NCI-H226 (cell line): Measurements from ENCODE around the gene ADAMTS4.

Experiments used
- DNase-seq: peaks from one replicate; pipeline ENCODE4 v3.0.0-alpha.2; 2015

Gene ADAMTS4

DNA sequence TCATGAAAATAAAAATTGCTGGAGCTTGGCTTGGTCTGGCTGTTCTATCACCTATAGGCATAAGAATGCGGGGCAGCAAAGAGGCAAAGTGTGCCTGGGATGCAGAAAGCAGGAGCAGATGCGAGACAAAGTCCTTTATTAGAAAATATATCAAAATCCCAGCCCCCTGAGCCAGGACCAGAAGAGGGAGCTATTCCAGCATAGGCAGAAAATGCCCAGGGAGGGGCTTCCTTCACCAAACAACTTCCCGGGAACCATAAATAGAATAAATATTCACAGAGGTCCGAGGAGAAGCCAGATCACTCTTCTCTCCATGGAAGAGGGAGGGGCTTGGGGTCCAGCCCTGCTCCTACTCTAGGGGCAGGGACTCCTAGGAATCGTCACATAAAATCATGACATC is 27.7 kb downstream of the ADAMTS4 start:
- no peak for DNase-seq

DNA sequence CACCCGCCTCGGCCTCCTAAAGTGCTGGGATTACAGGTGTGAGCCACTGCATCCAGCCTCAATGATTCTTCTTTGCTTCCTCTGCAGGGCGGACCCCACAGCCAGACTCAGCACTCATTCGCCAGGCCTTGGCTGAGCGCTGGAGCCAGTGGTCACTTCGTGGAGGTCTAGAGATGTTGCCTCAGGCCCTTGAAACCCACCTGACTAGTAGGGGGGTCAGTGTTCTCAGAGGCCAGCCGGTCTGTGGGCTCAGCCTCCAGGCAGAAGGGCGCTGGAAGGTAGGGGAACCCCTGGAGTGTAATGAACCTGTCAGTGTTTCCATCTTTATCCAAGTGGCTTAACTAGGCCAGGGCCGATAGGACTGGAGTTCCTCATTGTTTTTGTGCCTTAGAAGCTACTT is 29.9 kb downstream of the ADAMTS4 start:
- DNase-seq: no peak

DNA sequence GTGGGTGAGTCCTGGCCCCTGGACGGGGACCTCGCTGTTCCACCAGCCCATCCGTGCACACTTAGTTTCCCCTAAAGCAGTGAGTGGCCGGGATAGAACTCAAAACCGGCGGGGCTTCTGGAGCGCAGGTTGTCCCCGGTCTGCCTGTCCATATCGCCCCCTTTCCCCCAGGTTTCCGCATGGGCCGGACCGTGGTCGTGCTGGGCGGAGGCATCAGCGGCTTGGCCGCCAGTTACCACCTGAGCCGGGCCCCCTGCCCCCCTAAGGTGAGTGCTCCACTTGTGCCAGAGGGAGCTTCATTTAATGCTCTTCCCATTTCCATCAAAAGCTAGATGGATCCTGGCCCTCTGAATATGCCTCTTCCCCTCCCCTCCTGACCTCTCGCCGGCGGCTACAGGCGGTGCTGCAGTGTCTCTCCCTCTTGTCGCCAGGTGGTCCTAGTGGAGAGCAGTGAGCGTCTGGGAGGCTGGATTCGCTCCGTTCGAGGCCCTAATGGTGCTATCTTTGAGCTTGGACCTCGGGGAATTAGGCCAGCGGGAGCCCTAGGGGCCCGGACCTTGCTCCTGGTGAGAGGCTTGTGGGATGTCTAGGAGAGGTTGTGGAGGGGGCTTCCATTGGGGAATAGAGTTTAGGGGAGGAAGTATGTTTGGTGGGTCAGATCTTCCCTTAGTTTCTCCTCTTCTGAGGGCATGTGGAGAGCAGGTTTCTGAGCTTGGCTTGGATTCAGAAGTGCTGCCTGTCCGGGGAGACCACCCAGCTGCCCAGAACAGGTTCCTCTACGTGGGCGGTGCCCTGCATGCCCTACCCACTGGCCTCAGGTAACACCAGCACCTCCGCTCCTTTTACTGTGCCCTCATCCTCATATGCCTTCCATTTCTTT is 31.9 kb downstream of the ADAMTS4 start:
- DNase-seq: no peak

DNA sequence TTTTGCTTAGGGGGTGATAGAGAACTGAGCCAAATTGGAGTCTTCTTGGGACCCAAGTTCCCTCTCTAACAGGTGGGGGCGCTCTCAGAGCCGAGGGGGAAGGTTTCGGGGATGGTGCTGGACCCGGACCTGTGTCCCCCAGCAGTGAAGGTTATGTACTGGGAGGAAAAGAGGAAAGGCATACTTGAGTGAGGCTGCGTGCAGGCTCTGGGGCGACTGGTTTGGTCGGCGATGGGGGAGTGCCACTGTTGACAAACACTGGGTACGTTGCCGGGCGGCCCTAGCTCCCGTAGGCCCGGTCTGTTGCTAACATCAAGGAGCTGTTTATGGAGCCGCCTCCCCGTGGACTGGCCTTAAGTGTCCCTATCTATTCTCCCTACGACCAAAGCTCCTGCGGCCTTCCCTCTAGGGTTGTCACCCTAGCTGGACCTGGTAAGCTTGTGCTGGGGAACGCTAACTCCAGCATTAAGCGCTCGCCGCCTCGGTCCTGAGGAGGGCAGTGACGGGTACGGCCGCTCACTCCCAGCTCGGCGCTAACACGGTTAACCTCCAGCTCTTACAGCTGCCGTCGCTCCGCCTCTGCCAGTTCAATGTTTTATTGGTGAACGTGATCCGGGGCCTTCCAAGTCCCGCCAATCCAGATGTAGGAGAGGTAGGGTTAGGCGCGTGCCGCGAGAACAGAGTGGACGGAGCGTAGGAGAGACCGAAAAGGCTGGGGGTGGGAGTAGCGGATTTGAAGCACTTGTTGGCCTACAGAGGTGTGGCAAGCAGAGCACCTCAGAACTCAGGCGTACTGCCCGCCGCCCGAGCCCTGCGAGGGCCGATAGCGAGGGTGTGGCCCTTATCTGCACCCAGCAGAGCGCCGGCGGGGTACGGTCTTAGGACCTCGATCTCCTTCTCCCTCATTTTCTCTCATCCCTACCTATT is 32.8 kb downstream of the ADAMTS4 start, which contains the start of gene PPOX:
PPOX (plus strand) TSS at position 685 of the 927 bp plus-strand sequence. CDS start 422 bp downstream, outside the sequence.
- DNase-seq: peak; percentile 100

DNA sequence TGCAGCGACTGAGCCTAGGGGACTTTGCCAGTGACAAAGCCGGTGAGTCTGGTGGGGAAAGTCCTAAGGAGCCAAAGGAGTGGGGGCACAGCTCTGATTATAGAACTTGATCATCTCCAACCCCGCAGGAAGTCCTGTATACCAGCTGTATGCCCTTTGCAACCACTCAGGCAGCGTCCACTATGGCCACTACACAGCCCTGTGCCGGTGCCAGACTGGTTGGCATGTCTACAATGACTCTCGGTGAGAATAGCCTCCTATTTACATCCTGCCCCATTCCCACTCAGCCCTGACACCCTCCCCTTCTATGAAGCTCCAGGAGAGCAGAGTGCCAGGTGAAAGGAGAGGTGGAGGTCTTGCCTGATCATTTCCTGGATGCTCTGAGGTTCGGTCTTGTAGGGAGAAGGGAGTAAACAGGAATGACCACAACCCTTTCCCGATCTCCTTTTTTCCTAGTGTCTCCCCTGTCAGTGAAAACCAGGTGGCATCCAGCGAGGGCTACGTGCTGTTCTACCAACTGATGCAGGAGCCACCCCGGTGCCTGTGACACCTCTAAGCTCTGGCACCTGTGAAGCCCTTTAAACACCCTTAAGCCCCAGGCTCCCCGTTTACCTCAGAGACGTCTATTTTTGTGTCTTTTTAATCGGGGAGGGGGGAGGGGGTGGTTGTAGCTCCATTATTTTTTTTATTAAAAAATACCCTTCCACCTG is 33.8 kb downstream of the ADAMTS4 start:
- DNase-seq: no peak

DNA sequence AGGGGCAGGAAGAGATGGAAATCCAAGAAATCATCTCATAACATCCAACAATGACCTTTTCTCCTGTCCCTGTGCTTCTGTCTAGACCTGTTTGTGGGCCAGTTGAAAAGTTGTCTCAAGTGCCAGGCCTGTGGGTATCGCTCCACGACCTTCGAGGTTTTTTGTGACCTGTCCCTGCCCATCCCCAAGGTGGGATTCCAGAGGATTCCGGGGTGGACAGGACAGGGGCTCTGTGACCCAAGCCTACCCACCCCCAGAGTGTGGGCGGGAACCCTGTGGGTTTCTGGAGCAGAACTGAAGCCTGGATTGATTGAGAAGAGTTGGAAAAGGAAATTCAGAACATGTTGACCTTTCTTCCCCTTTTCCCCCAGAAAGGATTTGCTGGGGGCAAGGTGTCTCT is 35.1 kb downstream of the ADAMTS4 start:
- no peak for DNase-seq

DNA sequence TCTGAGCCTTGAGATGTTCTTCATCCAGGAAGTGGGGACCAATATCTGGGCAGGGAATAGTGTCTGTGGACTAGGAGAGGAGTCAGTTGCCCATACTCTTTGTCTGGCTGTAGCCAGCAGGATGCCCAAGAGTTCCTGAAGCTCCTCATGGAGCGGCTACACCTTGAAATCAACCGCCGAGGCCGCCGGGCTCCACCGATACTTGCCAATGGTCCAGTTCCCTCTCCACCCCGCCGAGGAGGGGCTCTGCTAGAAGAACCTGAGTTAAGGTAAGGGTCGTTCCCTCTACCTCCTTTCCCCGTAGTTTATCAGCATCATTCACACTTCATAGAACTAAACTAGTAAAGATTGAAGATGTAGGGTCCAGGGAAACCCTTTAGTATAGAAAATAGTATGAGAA is 36.0 kb downstream of the ADAMTS4 start:
- no peak for DNase-seq

DNA sequence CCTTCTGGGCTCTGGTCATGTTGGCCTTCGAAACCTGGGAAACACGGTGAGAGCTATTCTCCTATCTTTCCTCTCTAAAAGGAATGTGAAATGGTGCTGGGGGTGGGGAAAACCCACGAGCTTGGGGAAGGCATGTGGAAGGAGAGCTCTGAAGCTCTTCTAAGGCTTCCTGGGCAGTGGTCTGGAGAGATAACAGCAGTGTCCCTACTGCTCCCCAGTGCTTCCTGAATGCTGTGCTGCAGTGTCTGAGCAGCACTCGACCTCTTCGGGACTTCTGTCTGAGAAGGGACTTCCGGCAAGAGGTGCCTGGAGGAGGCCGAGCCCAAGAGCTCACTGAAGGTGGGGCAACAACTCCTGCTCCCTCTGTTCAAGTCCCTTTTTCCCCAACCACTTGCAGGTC is 36.8 kb downstream of the ADAMTS4 start:
- DNase-seq: no peak

DNA sequence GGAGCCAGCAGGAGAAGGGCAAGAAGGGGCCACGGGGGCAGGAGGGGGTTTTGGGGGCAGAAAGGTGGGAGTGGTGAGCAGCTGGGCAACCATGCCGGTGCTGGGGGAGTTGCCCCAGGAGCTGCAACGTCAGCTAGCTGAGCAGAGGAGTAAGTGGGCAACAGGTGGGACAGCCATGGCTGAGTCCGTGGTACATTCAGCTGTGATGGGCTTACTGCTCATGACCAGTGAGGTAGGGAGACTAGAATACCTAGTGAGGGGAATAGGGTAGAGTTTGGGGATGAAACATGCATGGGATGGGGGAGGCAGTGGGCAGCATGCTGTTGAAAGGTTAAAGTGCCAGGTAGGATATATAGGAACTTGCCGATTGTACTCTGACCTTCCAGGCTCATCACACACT is 37.2 kb downstream of the ADAMTS4 start:
- no peak for DNase-seq

DNA sequence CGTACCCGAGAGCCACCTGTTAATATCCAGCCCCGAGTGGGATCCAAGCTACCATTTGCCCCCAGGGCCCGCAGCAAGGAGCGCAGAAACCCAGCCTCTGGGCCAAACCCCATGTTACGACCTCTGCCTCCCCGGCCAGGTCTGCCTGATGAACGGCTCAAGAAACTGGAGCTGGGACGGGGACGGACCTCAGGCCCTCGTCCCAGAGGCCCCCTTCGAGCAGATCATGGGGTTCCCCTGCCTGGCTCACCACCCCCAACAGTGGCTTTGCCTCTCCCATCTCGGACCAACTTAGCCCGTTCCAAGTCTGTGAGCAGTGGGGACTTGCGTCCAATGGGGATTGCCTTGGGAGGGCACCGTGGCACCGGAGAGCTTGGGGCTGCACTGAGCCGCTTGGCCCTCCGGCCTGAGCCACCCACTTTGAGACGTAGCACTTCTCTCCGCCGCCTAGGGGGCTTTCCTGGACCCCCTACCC is 38.1 kb downstream of the ADAMTS4 start:
- DNase-seq: no peak

DNA sequence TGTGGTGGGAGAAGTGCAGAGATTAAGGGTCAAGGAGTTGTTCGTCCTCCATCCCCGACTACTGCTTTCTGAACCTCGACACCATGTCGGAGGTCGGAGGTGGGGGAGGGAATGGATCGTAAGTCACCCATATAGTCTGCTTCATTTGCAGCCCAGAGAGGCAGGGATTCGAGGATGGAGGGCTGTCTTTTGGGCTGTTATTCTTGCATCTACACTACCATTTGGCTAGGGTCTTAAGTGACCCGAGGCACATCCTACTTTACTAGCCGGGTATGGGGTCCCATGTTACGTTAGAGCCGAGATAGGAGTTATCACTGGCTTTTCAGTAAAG is 39.0 kb downstream of the ADAMTS4 start:
- DNase-seq: no peak

DNA sequence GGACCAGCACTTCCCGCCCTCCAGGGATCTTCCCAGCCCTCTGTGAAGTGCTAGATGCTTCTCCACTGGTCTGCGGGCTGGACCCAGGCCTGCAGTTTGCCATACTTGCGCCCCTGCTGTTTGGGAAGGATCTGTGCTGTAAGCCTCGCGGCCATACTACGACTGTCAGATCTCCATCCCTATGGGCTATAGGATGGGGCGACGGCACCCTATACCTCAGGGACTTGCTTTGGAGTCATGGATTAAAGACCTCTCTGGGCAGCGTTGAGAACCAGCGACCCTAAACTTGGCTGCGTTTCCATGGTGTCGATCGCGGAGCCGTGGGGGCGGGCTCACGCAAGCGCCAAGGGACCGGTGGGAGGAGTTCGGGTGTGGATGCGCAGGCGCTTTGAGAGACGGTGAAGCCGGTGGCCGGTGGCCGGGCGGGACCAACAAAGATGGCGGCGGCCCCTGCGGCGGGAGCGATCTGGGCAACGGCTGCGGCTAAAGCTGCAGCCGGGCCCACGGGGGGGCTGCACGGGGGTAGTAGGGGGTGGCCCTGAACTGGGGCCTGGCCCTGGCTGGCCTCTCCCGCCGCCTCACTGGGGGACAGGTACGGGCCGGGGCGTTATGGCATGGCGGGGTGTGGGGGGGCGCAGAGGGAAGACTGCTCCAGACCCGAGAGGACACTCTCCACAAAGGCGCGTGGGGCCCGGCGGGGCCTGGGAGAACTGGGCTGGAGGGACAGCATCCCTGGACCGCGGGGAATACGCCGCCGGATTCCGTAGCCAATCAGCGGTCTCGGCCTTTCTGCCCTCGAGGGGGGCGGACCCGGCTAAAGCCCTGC is 39.6 kb downstream of the ADAMTS4 start, which contains the start of gene USP21:
USP21 (plus strand) TSS at position 414 of the 826 bp plus-strand sequence. CDS start 1,141 bp downstream, outside the sequence.
- DNase-seq: peak; percentile 75

DNA sequence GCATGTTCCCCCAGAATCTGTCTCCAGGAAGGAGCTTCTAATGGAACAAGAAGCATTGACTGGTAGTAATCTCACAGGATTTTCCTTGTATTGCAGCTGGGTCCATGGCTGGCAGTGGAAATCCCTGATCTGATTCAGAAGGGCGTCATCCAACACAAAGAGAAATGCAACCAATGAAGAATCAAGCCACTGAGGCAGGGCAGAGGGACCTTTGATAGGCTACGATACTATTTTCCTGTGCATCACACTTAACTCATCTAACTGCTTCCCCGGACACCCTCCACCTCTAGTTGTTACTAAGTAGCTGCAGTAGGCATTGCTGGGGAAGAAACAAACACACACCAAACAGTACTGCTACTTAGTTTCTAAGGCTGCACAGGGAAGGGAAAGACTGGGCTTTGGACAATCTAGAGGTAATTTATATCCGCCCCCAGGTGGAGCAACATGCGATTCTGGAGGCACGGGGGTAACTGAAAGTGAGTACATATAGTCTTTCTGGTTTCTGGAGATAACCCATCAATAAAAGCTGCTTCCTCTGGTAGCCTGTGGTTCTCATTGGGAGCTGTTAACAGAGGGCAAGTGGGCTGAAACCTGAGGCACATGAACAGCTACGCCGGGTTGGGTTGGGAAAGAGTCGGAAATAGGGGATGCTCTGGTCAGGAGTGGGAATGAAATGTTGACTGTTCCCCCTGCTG is 40.4 kb downstream of the ADAMTS4 start:
- DNase-seq: no peak

DNA sequence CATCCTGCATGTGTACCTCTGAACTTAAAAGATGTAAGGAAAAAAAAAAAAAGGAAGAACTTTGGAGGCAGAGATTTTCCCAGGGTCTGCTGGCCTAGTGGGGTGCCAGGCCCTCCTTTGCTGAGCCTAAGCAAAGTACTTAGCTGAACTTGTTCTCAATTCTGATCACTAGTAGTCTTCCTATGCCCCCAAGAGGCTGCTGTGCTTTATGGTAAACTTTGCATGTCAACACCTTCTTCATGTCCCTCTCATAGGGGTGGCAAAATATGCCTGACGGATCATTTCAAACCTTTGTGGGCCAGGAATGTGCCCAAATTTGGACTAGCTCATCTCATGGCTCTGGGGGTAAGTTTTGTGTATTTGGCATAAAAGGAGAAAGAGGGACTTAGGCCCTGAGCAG is 41.0 kb downstream of the ADAMTS4 start:
- no peak for DNase-seq

DNA sequence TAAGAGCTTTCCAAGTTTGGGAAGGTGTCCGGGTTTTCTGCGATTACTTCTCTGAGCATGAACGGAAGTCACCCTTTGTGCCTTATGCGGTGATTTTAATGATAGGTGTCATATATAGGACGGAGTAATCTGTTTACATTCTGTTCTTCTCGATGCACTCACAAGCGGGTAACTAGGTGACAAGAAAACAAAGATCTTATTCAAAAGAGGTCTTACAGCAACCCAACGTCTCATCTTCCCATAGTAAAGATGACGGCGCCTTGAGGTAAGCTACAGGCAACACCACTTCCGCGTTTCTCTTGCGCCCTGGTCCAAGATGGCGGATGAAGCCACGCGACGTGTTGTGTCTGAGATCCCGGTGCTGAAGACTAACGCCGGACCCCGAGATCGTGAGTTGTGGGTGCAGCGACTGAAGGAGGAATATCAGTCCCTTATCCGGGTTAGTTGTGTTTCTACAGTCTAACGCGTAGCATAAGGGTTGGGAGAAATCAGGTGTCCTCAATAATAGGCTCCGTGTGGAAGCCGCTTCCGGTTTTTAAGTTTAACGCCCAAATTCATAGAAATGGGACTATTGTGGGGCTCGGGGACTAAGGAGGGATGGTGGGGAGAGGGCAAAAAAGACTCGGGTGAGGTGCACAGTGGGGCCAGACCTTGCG is 45.0 kb downstream of the ADAMTS4 start, which contains the start of gene UFC1:
UFC1 (plus strand) TSS at position 297 of the 656 bp plus-strand sequence; CDS start at position 317, 20 bp downstream.
- peak; percentile 88 for DNase-seq

DNA sequence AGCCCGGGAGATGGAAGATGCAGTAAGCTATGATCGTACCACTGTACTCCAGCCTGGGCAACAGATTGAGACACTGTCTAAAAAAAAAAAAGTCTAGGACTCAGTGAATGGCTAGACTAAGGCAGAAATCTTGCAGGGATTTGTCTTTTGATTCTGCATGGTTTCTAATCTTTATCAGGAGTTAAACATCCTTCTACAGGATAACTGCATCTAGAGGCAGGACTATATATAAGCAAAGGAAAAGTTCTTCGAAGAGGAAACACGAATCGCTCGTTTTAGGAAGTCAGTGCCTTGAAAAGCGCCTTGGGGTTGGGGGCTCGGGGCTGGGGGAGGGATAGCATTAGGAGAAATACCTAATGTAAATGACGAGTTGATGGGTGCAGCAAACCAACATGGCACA is 45.7 kb downstream of the ADAMTS4 start:
- DNase-seq: no peak

DNA sequence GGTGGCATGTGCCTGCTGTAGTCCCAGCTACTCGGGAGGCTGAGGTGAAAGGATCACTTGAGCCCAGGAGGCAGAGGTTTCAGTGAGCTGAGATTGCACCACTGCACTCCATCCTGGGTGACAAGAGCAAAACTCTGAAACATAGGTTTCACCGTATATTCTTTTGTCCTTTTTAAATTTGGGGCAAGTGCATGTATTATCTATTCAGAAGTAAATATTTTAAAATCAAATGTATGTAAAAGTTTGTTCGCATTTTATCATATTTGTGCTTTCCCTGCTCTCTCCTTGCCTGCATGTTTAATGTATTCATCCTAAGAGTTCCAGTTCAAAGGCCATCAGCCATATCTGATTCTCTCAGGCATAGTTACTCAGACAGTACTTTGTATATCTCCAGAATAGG is 53.0 kb downstream of the ADAMTS4 start:
- DNase-seq: no peak

DNA sequence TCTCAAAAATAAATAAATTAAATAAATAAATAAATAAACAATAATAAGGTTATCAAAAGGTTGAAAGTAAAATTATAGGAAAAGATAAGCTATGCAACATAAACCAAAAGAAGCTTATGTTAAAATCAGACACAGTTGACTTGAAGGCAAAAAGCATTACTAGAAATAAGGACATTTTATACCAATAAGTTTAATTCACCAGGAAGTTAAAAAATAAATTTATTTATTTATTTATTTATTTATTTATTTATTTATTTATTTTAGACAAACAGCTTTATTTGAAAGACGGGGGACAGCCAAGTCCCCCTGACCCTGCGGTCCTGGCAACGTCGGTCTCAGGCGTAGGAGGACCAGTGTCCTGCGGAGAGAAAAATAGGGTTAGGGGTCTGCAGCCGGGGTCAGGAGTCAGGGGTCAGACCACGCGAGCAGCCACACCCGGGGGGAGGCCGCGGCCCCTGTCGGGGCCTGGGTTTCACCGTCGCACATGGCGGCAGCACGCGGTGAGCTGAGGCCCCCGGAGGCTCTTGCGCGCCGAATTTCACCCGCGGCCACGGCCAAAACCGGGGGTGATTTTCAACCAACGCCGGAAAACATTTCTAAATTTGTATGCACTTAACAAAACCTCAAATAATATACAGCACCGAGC is 58.0 kb downstream of the ADAMTS4 start:
- no peak for DNase-seq

DNA sequence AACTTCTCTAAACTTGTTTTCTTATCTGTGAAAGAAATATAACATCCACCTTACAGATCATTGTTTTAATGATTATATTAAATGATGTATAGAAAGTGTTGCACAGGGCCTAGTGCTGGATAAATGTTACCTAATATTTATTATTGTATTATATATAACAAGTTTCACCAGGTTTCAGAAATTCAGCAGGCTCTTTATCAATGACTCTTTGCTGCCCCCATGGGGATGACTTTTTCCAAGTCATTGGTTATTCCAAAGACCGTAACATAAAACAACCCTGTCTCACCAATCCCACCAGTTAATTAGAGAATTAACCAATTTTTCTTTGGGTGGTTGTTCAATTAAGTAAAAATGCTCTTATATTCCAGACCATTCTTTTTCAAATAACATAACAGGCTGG is 59.1 kb downstream of the ADAMTS4 start:
- DNase-seq: no peak

DNA sequence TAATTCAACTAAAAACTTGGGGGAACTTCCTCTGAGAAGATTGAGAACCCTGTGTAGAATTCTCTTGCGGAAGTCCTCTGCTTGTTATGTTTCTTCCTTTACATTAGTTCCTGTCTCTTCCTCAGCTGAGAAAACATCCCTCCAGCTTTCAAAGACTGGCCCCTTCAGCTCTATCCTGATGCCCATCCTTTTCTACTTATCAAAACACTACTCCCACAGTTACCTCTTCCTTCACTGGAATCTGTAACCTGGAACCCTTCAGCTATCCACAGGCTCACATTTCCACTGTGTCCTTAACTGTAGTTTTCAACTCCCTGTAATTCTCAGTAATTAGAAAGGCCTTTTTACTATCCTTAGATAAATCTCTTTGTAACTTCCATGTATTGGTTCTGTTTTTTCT is 60.4 kb downstream of the ADAMTS4 start:
- DNase-seq: no peak
